ENCODE measurements around the gene BMS1.
"Not testable (repeated sequence)": the region's sequence is repeated elsewhere in the genome, so short reads cannot be mapped to it uniquely, and the experiment has no call there.

The BMS1 gene

GRCh38 chr10:42801135-42801534 lies 18.5 kb downstream of the BMS1 start:
- no peak for DNase-seq

GRCh38 chr10:42802876-42803275 lies 20.3 kb downstream of the BMS1 start:
- no peak for DNase-seq

- no peak for DNase-seq
These were observed 27.1 kb downstream of the BMS1 start for GRCh38 chr10:42809676-42810075.

GRCh38 chr10:42812028-42812427 lies 29.4 kb downstream of the BMS1 start:
- no peak for DNase-seq

- not testable (repeated sequence) for DNase-seq
These were observed 31.5 kb downstream of the BMS1 start for GRCh38 chr10:42813989-42814687.

- DNase-seq, result not testable (repeated sequence)
These were observed 33.7 kb downstream of the BMS1 start for GRCh38 chr10:42816334-42816733.

- no peak for DNase-seq
These were observed 34.3 kb downstream of the BMS1 start for GRCh38 chr10:42816912-42817311.

GRCh38 chr10:42817417-42817816 lies 34.8 kb downstream of the BMS1 start:
- DNase-seq, result not testable (repeated sequence)

- not testable (repeated sequence) for DNase-seq
These were observed 44.2 kb downstream of the BMS1 start for GRCh38 chr10:42826759-42827158.

- DNase-seq, result no peak
These were observed 44.6 kb downstream of the BMS1 start for GRCh38 chr10:42827201-42827600.

GRCh38 chr10:42828391-42828790 lies 45.8 kb downstream of the BMS1 start:
- DNase-seq, result not testable (repeated sequence)

- no peak for DNase-seq
These were observed 47.6 kb downstream of the BMS1 start for GRCh38 chr10:42830237-42830636.

GRCh38 chr10:42836096-42836495 lies 53.5 kb downstream of the BMS1 start:
- DNase-seq, result no peak

- DNase-seq, result no peak
These were observed 54.3 kb downstream of the BMS1 start for GRCh38 chr10:42836771-42837468.

- not testable (repeated sequence) for DNase-seq
These were observed 62.2 kb downstream of the BMS1 start for GRCh38 chr10:42844810-42845209.

- DNase-seq, result not testable (repeated sequence)
These were observed 64.7 kb downstream of the BMS1 start for GRCh38 chr10:42847261-42847660.

GRCh38 chr10:42850931-42851330 lies 68.3 kb downstream of the BMS1 start:
- no peak for DNase-seq

- no peak for DNase-seq
These were observed 76.7 kb downstream of the BMS1 start for GRCh38 chr10:42859256-42859655.

GRCh38 chr10:42860016-42860415 lies 77.4 kb downstream of the BMS1 start:
- not testable (repeated sequence) for DNase-seq

- not testable (repeated sequence) for DNase-seq
These were observed 80.2 kb downstream of the BMS1 start for GRCh38 chr10:42862801-42863200.

- no peak for DNase-seq
These were observed 82.0 kb downstream of the BMS1 start for GRCh38 chr10:42864575-42864974.

- DNase-seq, result no peak
These were observed 83.1 kb downstream of the BMS1 start for GRCh38 chr10:42865716-42866114.

GRCh38 chr10:42866115-42866995 lies 83.8 kb downstream of the BMS1 start:
- peak in 2 of 4 experiments; percentile 20 to 38 for DNase-seq
